Mesothelial cell of epicardium (in vitro differentiated cells): Measurements from ENCODE around the gene CDX1. TPM values are rescaled to one million over a fixed set of nuclear protein-coding genes. Genes with fewer than 3 reads are reported as not detected.

ENCODE experiments used
- DNase-seq, 2 experiments: peaks; one replicate each; pipeline ENCODE4 v3.0.0; 2021; ENCODE audit warnings: low spot score in 2 of 2; ENCODE audit not compliant: unreplicated experiment in 2 of 2
- H3K27ac Mint-ChIP-seq: 2 replicates; pipeline ENCODE4 v1.8.0; 2021; ENCODE audit warnings: mixed read lengths
- H3K27me3 Mint-ChIP-seq: 2 replicates; pipeline ENCODE4 v1.8.0; 2021; ENCODE audit warnings: low read depth, mixed read lengths
- H3K36me3 Mint-ChIP-seq: 2 replicates; pipeline ENCODE4 v1.8.0; 2021; ENCODE audit warnings: mixed read lengths
- H3K4me1 Mint-ChIP-seq: 2 replicates; pipeline ENCODE4 v1.8.0; 2021; ENCODE audit warnings: mixed read lengths
- H3K4me3 Mint-ChIP-seq: 2 replicates; pipeline ENCODE4 v1.8.0; 2021; ENCODE audit warnings: mild to moderate bottlenecking, moderate library complexity, mixed read lengths
- H3K9me3 Mint-ChIP-seq: 2 replicates; pipeline ENCODE4 v1.8.0; 2021; ENCODE audit warnings: mixed read lengths
- total RNA-seq: library from RNA; stranded (reverse); gene quantifications from 3 replicates; pipeline ENCODE4 v1.2.1, GENCODE V29; 2021
- TF ChIP-seq, protein P1 (sequence below): fragments of 200-600 bp; sonication (generic); IDR thresholded peaks from one replicate; pipeline ENCODE4 v1.5.0; 2021; ENCODE audit warnings: antibody characterized with exemption; ENCODE audit not compliant: unreplicated experiment

The CDX1 gene
- total RNA-seq, 1 donor from 2014 or later = 0.51 TPM

DNA sequence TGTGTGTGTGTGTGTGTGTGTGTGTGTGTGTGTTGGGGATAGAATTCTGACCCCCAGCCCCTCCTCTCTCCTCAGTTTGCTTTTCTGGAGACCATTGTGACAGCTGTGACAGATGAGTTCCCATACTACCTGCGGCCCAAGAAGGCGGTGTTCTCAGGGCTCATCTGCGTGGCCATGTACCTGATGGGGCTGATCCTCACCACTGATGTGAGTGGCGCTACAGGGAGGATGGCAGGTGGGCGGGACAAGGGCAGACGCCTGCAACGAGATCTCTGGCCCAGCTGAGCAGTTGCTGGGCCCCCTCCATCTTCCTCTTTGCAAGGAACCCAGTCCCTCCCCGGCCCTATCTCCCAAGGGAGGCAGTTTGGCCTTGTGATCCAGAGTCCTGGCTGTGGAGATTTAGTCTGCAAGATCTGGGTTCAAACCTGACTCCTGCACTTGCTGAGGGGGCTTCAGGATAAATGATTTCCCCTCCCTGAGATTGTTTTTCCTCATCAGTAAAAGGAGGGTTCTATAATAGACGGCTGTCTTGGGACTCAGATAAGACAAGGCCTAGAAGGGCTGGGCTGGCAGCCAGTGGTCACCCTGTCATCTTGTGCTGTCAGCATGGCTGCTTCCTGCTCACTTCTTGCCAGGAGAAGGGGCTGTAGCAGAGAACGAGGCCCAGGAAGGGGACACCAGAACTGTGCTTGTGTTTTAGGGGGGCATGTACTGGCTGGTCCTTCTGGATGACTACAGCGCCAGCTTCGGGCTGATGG is 37.4 kb downstream of the CDX1 start:
- Mint-ChIP-seq H3K27me3 (peaks cover 18% of the 10 kb centered on the region), H3K36me3 (no peaks in the 10 kb centered on the region), H3K4me3 (no peak overlapping the region), H3K4me1 (peaks cover 5% of the 10 kb centered on the region), H3K27ac (peak overlapping the region; percentile 30), H3K9me3 (no peaks in the 10 kb centered on the region)
- DNase-seq = no peak
- TF ChIP-seq, protein P1, sequence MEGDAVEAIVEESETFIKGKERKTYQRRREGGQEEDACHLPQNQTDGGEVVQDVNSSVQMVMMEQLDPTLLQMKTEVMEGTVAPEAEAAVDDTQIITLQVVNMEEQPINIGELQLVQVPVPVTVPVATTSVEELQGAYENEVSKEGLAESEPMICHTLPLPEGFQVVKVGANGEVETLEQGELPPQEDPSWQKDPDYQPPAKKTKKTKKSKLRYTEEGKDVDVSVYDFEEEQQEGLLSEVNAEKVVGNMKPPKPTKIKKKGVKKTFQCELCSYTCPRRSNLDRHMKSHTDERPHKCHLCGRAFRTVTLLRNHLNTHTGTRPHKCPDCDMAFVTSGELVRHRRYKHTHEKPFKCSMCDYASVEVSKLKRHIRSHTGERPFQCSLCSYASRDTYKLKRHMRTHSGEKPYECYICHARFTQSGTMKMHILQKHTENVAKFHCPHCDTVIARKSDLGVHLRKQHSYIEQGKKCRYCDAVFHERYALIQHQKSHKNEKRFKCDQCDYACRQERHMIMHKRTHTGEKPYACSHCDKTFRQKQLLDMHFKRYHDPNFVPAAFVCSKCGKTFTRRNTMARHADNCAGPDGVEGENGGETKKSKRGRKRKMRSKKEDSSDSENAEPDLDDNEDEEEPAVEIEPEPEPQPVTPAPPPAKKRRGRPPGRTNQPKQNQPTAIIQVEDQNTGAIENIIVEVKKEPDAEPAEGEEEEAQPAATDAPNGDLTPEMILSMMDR = no peak

DNA sequence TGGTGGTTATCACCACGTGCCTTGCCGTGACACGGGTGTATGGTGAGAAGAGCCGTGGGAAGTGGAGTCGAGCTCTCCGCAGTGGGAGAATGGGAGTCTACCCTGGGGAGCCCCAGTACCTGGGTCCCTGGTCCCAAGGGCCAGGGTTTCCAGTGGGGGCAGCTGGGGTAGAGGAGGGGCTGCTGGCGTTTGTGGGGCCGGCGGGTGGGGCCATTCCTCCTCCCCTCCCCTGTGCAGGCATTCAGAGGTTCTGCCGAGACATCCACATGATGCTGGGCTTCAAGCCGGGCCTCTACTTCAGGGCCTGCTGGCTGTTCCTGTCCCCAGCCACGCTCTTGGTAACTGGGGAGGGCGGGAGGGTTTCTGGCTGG is 38.0 kb downstream of the CDX1 start:
- TF ChIP-seq, protein P1 = no peak
- Mint-ChIP-seq H3K4me3 (no peak overlapping the region), H3K36me3 (no peaks in the 10 kb centered on the region), H3K27ac (no peak overlapping the region), H3K27me3 (peaks cover 12% of the 10 kb centered on the region), H3K9me3 (no peaks in the 10 kb centered on the region), H3K4me1 (peaks cover 5% of the 10 kb centered on the region)
- DNase-seq = no peak

DNA sequence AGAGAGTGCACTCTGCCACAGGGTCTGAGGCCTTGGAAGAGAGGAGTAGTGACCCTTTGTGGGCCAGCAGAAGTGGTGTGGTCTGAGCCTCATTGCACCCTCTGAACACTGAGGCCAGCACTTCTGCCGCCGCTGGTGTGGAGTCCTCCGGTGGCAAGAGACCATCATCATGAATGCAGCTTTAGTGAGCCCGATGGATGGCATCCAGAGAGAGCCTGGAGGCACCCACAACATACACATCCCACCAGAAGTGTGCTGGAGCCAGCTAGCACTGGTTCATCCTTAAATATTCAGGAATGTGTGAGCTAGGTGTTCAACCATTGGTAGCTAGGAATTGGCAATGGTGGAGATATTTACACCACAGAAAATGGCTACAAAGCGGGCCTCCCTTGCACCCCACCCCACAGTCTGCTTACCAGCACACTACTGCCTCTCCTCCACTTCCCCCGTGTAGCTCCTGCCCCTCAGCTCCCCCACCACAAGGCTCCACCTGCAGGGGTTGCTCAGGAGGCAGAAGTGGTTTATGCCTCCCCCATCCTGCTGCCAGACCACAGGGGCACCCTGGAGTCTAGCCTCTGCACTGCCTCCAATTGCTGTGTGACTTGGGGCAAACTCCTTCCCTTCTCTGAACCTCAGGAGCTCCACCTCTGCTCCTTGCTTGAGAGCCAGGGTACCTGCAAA is 39.7 kb downstream of the CDX1 start:
- no peak overlapping the region for H3K4me3 Mint-ChIP-seq
- H3K4me1 Mint-ChIP-seq = peaks cover 9% of the 10 kb centered on the region
- TF ChIP-seq, protein P1 = no peak
- H3K36me3 Mint-ChIP-seq = no peaks in the 10 kb centered on the region
- DNase-seq = no peak
- H3K27ac Mint-ChIP-seq = no peak overlapping the region
- H3K9me3 Mint-ChIP-seq = no peaks in the 10 kb centered on the region
- peaks cover 2% of the 10 kb centered on the region for H3K27me3 Mint-ChIP-seq

DNA sequence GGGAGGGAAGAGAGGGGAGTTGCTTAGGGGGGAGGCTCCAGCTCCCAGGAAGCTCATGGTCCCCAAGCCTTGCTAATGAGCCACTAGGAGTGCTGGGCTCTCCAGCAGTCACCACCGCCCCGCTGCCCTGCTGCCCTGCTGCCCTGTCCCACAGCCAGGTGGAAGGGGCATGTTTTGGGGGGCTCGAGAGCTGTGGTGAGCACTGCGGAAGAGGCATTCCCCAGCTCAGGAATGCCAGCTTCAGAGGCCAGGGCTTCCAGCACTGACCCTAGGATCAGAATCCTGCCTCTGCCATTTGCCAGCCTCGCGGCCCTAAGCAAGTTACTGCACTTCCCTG is 40.2 kb downstream of the CDX1 start:
- Mint-ChIP-seq H3K27me3 (peaks cover 2% of the 10 kb centered on the region), H3K4me3 (no peak overlapping the region), H3K4me1 (peaks cover 14% of the 10 kb centered on the region), H3K9me3 (no peaks in the 10 kb centered on the region), H3K36me3 (no peaks in the 10 kb centered on the region), H3K27ac (no peak overlapping the region)
- DNase-seq = no peak
- TF ChIP-seq, protein P1 = no peak

DNA sequence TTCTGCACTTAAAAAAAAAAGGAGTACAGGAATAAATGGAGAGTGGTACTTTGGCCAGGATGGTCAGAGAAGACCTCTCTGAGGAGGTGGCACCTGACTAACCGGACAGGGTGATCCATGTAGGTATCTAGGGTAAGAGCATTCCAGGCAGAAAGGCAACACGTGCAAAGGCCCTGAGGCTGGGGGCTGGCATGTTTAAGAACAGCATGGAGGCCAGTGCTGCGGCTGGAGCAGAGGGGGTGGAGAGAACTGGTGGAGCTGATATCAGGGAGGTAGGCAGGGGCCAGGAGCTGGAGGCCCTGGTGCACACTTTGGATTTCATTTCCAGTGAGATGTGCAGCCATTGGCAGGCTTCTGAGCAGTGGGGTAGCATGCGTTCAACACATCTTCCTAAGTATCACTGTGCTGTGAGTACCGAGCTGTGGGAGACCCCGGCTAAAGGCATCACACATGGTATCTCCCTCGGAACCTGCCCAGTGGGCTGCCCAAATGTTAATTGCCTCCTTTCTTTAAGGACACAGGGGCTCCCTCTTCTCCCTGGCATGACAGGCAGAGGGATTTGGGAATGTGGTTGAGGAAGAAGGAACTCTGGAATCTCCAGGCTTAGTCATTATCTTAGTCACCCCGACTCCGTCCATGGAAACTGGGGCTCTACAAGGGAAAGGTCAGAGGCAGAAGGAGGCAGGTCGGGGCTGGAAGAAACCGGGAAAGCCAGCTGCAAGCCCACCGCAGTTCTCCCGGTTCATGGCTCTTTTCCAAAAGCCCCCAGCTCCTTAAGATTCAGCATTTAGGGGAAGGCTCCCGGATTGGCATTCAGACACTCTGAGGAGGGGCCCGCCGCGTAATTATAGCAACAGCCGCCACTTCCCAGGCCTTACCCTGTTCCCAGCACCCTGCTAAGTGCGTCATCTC is 41.9 kb downstream of the CDX1 start:
- TF ChIP-seq, protein P1 = no peak
- Mint-ChIP-seq H3K4me3 (no peak overlapping the region), H3K9me3 (no peaks in the 10 kb centered on the region), H3K27me3 (no peaks in the 10 kb centered on the region), H3K36me3 (no peaks in the 10 kb centered on the region), H3K4me1 (peaks cover 14% of the 10 kb centered on the region), H3K27ac (no peak overlapping the region)
- no peak for DNase-seq
